GM18951 (cell line): Measurements from ENCODE around the gene MAGEA1.
"Not testable (repeated sequence)": the region's sequence is repeated elsewhere in the genome, so short reads cannot be mapped to it uniquely, and the experiment has no call there.

Experiments
- POLR2A ChIP-seq: IDR thresholded peaks from 4 replicates; pipeline ENCODE4 v1.6.1; 2011; ENCODE audit warnings: mild to moderate bottlenecking; ENCODE audit not compliant: insufficient read length, insufficient read depth; ENCODE audit errors: extremely low read depth
- in situ Hi-C: fragments of 300-500 bp; cut with MboI; formaldehyde crosslinking; loops from one replicate; pipeline ENCODE4 v1.12.0; 2022; ENCODE audit warnings: low sequenced_read_pairs, mixed read lengths, inconsistent platforms; ENCODE audit not compliant: unreplicated experiment

Gene MAGEA1, protein sequence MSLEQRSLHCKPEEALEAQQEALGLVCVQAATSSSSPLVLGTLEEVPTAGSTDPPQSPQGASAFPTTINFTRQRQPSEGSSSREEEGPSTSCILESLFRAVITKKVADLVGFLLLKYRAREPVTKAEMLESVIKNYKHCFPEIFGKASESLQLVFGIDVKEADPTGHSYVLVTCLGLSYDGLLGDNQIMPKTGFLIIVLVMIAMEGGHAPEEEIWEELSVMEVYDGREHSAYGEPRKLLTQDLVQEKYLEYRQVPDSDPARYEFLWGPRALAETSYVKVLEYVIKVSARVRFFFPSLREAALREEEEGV

DNA sequence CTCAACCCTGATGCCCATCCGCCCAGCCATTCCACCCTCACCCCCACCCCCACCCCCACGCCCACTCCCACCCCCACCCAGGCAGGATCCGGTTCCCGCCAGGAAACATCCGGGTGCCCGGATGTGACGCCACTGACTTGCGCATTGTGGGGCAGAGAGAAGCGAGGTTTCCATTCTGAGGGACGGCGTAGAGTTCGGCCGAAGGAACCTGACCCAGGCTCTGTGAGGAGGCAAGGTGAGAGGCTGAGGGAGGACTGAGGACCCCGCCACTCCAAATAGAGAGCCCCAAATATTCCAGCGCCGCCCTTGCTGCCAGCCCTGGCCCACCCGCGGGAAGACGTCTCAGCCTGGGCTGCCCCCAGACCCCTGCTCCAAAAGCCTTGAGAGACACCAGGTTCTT, at the start of gene MAGEA1:
MAGEA1 (plus strand) TSS at position 154 of the 400 bp plus-strand sequence. CDS start 3,106 bp downstream, outside the sequence.
- in situ Hi-C loops = no loop called here
- no peak for TF ChIP-seq POLR2A

DNA sequence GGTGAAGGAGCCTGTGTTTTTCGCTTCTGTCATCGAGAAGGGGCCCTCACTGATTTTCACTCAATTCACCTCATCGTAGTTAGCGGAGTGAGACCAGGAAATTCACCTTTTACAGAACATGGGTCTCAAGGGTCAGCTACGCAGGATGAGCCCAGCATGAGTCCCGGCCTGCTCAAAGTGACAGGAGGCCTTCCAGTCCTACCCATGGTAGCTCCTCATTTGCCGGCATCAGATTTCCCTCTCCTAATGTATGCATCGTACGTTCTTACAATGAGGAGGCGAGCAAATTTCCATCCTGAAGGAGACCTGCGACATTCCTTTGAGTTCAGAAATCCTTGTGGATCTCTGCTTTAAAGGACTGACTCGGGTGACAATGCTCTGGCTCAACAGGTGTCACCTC, 46.2 kb upstream of the MAGEA1 start:
- in situ Hi-C loops = not testable (repeated sequence)

GRCh38 chrX:153139074-153139473, 40.0 kb upstream of the MAGEA1 start:
- in situ Hi-C loops = not testable (repeated sequence)

- in situ Hi-C loops = not testable (repeated sequence)
These were observed 32.8 kb upstream of the MAGEA1 start for GRCh38 chrX:153146288-153146687.

DNA sequence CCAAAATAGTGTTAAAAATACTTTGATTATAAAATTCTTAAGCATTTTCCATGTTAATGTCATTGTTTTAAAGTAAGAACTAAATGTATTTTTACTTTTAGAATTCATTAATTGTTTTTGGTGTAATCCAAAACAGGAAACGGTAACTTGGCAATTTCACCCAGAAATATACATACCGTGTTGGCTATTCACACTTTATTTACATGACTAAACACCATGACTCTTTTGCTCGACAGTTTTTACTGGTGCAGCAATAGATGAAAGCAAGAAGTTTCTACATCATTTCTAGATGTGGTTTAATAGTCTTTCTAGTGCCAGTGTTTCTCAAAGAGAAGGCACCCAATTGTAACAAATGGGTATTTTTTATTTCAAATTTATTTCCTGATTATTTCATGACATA, 25.6 kb upstream of the MAGEA1 start:
- TF ChIP-seq POLR2A = no peak

GRCh38 chrX:153157450-153157849, 21.6 kb upstream of the MAGEA1 start:
- no peak for TF ChIP-seq POLR2A
- in situ Hi-C loops = no loop called here

More for the DNA sequence above, 25.6 kb upstream of the MAGEA1 start:
- in situ Hi-C loops = no loop called here

DNA sequence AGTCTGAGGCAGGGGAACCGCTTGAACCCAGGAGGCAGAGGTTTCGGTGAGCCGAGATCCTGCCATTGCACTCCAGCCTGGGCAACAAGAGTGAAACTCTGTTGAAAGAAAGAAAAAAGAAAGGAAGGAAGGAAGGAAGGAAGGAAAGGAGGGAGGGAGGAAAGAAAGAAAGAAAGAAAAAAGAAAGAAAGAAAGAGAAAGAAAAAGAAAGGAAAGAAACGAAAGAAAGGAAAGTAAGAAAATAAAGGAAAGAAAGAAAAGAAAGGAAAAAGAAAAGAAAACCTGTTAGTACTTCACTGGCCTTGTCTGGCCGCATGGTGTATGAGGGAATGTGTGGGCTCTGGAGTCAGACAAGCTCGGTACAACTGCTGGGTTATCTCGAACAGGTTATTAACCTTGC, 20.8 kb upstream of the MAGEA1 start:
- no peak for TF ChIP-seq POLR2A
- in situ Hi-C loops = no loop called here

DNA sequence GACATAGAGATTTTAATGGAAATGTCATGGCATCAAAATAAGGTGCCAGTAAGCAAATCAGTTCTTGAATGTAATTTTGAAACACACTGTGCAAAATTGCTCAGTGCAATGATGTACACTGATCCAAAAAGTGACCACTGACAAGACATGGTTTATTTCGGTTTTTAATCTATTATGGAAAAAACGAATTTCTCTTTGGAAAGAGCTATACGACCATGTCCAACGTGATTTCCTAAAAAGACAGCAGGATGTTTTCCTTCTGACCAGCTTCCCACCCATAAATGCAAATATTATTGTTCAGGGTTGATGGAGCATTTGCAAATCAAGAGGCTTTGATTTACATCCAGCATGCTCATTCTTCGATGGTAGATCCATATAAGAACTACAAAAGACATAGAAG, 17.1 kb upstream of the MAGEA1 start:
- in situ Hi-C loops = no loop called here
- TF ChIP-seq POLR2A = no peak

GRCh38 chrX:153164733-153165132, 14.4 kb upstream of the MAGEA1 start:
- no peak for TF ChIP-seq POLR2A
- in situ Hi-C loops = no loop called here

- in situ Hi-C loops = not testable (repeated sequence)
These were observed 10.7 kb upstream of the MAGEA1 start for GRCh38 chrX:153168423-153168822.

DNA sequence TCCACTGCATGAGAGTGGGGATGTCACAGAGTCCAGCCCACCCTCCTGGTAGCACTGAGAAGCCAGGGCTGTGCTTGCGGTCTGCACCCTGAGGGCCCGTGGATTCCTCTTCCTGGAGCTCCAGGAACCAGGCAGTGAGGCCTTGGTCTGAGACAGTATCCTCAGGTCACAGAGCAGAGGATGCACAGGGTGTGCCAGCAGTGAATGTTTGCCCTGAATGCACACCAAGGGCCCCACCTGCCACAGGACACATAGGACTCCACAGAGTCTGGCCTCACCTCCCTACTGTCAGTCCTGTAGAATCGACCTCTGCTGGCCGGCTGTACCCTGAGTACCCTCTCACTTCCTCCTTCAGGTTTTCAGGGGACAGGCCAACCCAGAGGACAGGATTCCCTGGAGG, 2.7 kb downstream of the MAGEA1 start:
- in situ Hi-C loops = no loop called here
- TF ChIP-seq POLR2A = no peak

- in situ Hi-C loops = no loop called here
These were observed 5.7 kb downstream of the MAGEA1 start for GRCh38 chrX:153184787-153185186.

DNA sequence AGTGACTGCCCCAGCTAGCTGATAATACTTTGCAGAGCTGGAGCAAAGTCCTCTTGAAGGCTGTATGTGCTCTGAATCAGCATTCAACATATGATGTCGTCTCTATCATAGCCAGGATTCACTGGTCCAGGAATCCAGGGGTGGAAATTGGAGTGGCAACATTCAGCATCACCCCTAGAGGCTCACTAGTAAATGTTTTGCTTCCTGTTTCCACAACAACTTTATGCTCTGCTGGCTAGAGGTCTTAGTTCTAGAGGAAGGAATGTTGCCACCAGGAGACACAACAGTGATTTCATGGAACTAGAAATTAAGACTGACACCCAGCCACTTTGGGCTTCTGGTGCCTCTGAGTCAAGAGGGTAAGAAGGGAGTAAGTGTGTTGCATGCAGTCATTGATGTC, 11.3 kb downstream of the MAGEA1 start:
- no peak for TF ChIP-seq POLR2A

More at GRCh38 chrX:153184787-153185186, 5.7 kb downstream of the MAGEA1 start:
- TF ChIP-seq POLR2A = no peak

DNA sequence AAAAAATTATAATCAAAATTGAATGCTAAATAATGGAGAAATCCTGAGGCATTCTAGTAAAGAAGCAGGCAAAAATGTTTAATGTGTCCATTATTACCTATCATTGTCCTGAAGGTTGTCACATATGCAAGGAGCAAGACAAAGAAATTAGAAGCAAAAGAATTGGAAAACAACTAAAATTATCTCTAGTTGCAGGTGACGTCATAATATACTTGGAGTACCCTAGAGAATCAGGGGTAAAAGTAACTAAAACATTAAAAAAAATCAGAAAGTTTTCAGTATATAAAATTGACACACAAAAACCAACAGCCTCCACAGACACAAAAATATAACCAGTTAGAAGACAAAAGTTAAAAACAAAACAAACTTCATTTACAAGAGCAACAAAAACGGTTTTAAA, 21.4 kb downstream of the MAGEA1 start:
- TF ChIP-seq POLR2A = no peak
- in situ Hi-C loops = no loop called here

More for the DNA sequence above, 11.3 kb downstream of the MAGEA1 start:
- in situ Hi-C loops = no loop called here

GRCh38 chrX:153206425-153207046, 27.5 kb downstream of the MAGEA1 start:
- in situ Hi-C loops = no loop called here
- no peak for TF ChIP-seq POLR2A

GRCh38 chrX:153209347-153209746, 30.3 kb downstream of the MAGEA1 start:
- TF ChIP-seq POLR2A = no peak
- in situ Hi-C loops = no loop called here
